Transverse colon (tissue), 4 donors: ENCODE results near the gene TRIB2.

Source experiments
- CTCF ChIP-seq, 5 experiments: fragments of 200-600 bp in 3 of 5; fragments of 450-650 bp in 2 of 5; sonication (generic) in 3 of 5; IDR thresholded peaks; 1 replicate in 2 of 5; 2 replicates in 3 of 5; pipeline ENCODE4 v1.5.1; 2016 to 2017; ENCODE audit warnings: antibody characterized with exemption in 5 of 5, inconsistent platforms in 3 of 5, mild to moderate bottlenecking in 2 of 5, moderate library complexity in 1 of 5
- EP300 ChIP-seq: sonication (generic); formaldehyde crosslinking; IDR thresholded peaks from one replicate; pipeline ENCODE4 v1.6.1; 2017; ENCODE audit warnings: antibody characterized with exemption, low read depth
- POLR2A ChIP-seq: fragments of 450-650 bp; IDR thresholded peaks from one replicate; pipeline ENCODE4 v1.6.1; 2016; ENCODE audit warnings: antibody characterized with exemption, mild to moderate bottlenecking, moderate library complexity
- POLR2AphosphoS5 ChIP-seq, 3 donors: sonication (generic); formaldehyde crosslinking; IDR thresholded peaks; one replicate each; pipeline ENCODE4 v1.6.1; 2016; ENCODE audit warnings: antibody characterized with exemption in 3 of 3

- TF ChIP-seq CTCF (IDR thresholded peaks at IDR 0.05) (no peak), POLR2A (no peak), POLR2AphosphoS5 (IDR thresholded peaks at IDR 0.05) (no peak), EP300 (no peak)
Measured at GRCh38 chr2:12767541-12767940, 50.8 kb downstream of the TRIB2 start.
